GM12874 (cell line): ENCODE data around the gene CHSY1.

Source experiments
- TF ChIP-seq, protein P1 (sequence below): IDR thresholded peaks from 2 replicates; pipeline ENCODE4 v1.5.1; 2011; ENCODE audit warnings: low read depth, mild to moderate bottlenecking, control low read depth, low read length, moderate library complexity; ENCODE audit not compliant: insufficient read depth

CHSY1 gene

DNA sequence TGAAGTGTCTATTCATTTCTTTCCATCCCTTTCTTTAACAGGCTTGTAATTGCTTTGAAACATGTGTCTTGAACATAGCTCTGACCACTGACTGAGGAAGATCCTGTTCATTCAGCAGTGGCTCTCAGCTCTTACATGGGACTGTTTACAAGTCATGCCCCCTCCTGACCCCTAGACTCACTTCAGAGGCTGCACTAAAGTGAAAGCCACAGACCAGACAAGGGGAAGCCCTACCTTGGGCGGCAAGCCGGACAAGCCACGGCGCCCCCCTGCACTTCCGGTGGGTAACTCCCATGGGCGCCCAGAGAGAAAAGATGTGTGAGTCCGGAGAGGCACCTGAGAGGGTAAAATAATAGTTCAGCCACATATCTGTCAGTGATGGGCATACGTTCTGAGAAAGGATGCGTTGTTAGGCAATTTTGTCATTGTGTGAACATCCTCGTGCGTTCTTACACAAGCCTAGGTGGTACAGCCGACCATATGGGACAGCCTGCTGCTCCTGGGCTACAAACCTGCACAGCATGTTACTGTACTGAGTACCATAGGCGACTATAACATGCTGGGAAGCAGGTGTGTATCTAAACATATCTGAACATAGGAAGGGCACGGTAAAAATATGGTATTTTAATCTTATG, 116.2 kb downstream of the CHSY1 start:
- TF ChIP-seq, protein P1, sequence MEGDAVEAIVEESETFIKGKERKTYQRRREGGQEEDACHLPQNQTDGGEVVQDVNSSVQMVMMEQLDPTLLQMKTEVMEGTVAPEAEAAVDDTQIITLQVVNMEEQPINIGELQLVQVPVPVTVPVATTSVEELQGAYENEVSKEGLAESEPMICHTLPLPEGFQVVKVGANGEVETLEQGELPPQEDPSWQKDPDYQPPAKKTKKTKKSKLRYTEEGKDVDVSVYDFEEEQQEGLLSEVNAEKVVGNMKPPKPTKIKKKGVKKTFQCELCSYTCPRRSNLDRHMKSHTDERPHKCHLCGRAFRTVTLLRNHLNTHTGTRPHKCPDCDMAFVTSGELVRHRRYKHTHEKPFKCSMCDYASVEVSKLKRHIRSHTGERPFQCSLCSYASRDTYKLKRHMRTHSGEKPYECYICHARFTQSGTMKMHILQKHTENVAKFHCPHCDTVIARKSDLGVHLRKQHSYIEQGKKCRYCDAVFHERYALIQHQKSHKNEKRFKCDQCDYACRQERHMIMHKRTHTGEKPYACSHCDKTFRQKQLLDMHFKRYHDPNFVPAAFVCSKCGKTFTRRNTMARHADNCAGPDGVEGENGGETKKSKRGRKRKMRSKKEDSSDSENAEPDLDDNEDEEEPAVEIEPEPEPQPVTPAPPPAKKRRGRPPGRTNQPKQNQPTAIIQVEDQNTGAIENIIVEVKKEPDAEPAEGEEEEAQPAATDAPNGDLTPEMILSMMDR, result no peak

DNA sequence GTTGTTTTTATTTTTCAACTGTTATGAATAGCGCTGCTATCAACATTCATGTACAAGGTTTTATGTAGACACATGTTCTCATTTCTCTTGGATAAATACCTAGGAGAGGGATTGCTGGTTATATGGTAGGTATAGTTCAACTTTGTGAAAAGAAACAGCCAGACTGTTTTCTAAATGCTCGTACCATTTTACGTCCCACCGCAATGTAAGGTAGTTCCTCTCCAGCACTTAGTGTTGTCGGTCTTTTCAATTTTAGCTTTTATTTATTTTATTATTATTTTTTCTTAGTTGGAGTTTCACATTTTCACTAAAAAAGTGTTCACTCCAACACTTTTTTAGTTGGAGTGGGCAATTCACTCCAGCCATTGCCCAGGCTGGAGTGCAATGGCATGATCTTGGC, 117.1 kb downstream of the CHSY1 start:
- TF ChIP-seq, protein P1, result no peak

DNA sequence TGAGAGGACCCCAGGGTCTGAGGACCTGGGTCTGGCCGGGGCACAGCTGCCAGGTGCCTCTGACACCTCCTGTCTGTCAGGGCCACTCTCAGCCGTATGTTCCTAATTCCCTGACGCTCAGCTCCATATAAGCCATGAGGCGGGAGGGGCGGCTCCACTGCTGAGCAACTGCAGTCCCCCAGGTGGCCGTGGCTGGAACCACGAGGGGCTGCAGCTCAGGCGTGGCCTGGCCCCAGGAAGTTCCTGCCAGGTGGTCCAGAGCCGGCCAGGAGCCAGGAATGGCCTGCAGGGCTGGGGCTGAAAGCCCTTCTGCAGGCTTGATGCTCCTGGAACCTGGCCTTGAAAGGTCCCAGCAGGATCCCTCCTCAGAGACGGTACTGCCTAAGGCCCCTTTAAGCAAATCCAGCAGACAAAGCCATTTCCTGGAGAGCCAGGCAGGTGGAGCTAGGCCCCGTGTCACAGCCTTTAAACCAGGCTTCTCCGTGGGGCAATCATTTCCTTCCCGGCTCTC, 118.0 kb downstream of the CHSY1 start:
- TF ChIP-seq, protein P1, result no peak

DNA sequence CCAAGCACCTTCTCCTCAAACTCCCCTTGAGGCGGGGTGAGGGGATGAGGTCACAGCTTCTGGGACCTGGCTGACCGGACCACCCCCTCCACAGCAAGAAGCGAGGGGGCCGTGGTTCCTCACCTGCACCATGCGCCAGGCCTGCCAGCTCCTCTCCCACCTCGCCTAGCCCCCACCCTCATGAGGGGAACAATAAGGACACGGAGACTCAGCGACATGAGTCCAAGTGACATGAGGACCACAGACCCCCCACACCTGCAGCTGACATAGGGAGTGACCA, 118.7 kb downstream of the CHSY1 start:
- TF ChIP-seq, protein P1, result no peak

DNA sequence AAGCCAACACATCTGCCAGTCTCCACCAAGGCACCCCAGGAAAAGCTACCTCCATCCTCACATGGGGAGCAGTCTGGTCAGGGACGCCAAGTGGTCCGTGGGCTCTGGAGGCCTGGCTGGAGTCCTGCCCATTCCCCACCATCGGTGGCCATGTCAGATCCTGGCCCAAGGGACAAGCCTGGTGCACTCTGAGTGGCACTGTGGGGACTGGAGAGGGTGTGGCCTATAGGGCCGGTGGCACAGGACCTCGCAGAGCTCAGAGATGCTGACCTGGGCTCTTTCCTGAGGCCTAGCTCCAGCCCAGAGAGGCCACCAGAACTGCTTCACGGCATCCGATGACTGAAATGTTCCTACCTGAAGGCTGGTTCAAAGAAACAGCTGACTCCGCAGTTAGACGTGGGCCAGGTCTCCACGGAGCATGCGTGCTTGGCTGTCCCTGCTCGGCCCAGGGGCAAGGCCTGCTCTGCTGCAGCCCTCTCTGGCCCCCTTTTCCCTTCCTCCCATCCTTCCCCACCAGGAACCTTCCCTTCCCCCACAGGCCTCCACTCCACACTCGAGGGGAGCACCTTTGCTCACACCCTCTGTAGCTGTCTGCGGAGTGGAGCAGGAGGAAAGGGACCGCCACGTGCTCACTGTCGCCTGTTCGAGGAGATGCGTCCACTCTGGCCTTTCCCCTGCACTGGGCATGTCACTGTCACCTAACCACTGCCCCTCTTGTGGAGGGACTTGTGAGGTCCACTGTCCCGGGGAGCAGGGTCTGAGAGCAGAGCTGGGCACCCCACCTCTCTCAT, 119.3 kb downstream of the CHSY1 start:
- TF ChIP-seq, protein P1, result no peak

DNA sequence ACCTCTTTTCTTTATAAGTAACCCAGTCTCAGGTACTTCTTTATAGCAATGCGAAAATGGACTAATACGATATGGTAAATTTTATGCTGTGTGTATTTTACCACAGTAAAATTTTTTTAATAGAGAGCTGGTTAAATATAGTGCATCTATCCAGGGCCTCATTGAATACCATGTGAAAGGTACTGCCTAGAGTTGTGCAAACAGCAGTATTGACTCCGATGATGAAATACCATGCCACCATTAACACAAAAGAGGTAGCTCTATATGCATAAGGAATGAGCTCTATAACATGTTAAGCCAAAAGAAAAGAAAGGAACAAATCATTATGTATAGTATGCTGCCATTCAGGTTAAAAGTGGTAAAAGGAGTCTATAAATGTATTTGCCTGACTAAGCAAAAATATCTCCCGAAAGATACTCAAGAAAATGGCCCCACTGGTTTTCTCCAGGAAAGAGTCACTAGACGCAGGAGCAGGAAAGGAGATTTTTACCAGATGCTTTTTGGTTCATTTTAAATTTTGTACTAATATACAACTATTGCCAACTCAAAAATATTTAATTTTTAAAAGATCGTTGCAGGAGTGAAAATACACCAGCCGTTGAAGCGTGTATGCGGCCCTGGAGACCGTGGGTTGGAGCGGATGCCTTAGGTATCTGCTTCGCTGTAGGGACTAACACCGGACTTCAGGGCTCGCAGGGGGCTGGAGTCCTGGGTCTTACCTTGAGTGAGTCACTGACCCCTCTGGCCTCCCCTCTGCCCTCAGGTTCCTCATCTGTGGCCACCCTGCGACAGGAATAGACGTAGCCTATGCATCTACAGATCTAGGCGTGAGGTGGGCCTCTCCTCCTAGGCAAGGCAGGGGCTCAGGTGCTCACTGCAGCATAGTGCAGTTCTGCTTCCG, 120.1 kb downstream of the CHSY1 start:
- TF ChIP-seq, protein P1, result no peak

DNA sequence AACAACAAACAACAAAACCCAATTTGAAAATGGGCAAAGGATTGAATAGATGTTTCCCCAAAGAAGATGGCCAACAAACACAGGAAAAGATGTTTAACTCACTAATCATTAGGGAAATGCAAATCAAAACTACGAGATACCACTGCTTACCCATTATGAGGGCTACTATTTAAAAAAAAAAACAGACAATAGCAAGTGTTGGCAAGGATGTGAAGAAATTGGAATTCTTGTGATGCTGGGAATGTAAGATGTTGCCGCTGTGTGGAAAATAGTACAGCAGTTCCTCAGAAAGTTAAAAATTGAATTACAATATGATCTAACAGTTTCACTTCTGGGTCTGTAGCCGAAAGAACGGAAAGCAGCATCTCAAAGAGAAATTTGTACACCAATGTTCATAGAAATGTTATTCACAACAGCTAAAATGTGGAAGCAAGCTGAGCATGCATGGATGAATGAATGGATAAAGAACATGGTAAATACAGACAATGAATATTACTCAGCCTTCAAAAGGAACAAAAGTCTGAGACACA, 121.9 kb downstream of the CHSY1 start:
- TF ChIP-seq, protein P1, result no peak
